K562 (cell line): ENCODE results near the gene IL27RA. TPM values are rescaled to one million over a fixed set of nuclear protein-coding genes. Genes with fewer than 3 reads are reported as not detected.

Source experiments
- CHD7 ChIP-seq: fragments of 200-600 bp; sonication (generic); IDR thresholded peaks from one replicate; pipeline ENCODE4 v1.6.1; 2012; ENCODE audit warnings: mild to moderate bottlenecking, low read depth, low read length, inconsistent platforms
- RHOXF2B ChIP-seq: fragments of 250-450 bp; sonication (Bioruptor Pico); conservative IDR thresholded peaks from 2 replicates; pipeline ENCODE4 v1.5.1; 2021
- polyA plus RNA-seq, 8 experiments: library from polyadenylated mRNA; depleted of rRNA in 4 of 8; stranded (reverse) in 5 of 8; unstranded in 3 of 8; fragments of >200 nt; fragmentation: Nextera tagmentation in 2 of 8; fragmentation: Illumina TruSeq in 1 of 8; extraction: Ambion mirVana in 2 of 8; extraction: Trizol in 1 of 8; gene quantifications; 2 replicates each; pipeline versions ENCODE4 v1.2.1 to v1.2.3, GENCODE V29; 2011 to 2014; ENCODE audit warnings: inconsistent platforms in 1 of 8, missing spikeins in 1 of 8
- total RNA-seq, 7 experiments: library from RNA; depleted of rRNA in 6 of 7; stranded (reverse); fragments of >200 nt in 6 of 7; fragmentation: Illumina TruSeq in 2 of 7; extraction: Trizol in 2 of 7; gene quantifications; 2 replicates each; pipeline versions ENCODE4 v1.2.1 to v1.2.3, GENCODE V29; 2011 to 2021; ENCODE audit warnings: low replicate concordance in 1 of 7
- TF ChIP-seq, protein P1 (sequence below), 2 experiments: fragments of 450-650 bp in 1 of 2; sonication (generic) in 1 of 2; formaldehyde crosslinking in 1 of 2; IDR thresholded peaks; 2 replicates each; pipeline versions ENCODE4 v1.7.1 to v1.9.0; 2016 to 2022; ENCODE audit warnings: inconsistent platforms in 1 of 2, mild to moderate bottlenecking in 1 of 2, missing genetic modification reagents in 1 of 2
- TF ChIP-seq, protein P2 (sequence below): fragments of 450-650 bp; formaldehyde crosslinking; IDR thresholded peaks from 2 replicates; pipeline ENCODE4 v1.4.0; 2022; ENCODE audit warnings: missing genetic modification characterization

IL27RA gene
- total and polyA plus RNA-seq, 9 of the 15 experiments (the other 6 are each of a cell fraction or from before 2014, with no cell fraction given): 1.9 to 15.9 (median 12.0) TPM

GRCh38 chr19:14085309-14085995 lies 53.9 kb downstream of the IL27RA start, which contains the start of gene C19orf67 (continued):
- TF ChIP-seq CHD7 (no peak), RHOXF2B (no peak)
- TF ChIP-seq, protein P1, sequence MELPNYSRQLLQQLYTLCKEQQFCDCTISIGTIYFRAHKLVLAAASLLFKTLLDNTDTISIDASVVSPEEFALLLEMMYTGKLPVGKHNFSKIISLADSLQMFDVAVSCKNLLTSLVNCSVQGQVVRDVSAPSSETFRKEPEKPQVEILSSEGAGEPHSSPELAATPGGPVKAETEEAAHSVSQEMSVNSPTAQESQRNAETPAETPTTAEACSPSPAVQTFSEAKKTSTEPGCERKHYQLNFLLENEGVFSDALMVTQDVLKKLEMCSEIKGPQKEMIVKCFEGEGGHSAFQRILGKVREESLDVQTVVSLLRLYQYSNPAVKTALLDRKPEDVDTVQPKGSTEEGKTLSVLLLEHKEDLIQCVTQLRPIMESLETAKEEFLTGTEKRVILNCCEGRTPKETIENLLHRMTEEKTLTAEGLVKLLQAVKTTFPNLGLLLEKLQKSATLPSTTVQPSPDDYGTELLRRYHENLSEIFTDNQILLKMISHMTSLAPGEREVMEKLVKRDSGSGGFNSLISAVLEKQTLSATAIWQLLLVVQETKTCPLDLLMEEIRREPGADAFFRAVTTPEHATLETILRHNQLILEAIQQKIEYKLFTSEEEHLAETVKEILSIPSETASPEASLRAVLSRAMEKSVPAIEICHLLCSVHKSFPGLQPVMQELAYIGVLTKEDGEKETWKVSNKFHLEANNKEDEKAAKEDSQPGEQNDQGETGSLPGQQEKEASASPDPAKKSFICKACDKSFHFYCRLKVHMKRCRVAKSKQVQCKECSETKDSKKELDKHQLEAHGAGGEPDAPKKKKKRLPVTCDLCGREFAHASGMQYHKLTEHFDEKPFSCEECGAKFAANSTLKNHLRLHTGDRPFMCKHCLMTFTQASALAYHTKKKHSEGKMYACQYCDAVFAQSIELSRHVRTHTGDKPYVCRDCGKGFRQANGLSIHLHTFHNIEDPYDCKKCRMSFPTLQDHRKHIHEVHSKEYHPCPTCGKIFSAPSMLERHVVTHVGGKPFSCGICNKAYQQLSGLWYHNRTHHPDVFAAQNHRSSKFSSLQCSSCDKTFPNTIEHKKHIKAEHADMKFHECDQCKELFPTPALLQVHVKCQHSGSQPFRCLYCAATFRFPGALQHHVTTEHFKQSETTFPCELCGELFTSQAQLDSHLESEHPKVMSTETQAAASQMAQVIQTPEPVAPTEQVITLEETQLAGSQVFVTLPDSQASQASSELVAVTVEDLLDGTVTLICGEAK (IDR thresholded peaks at IDR 0.05): no peak
- TF ChIP-seq, protein P1 (CRISPR knock-in tag; IDR thresholded peaks at IDR 0.05): no peak
- TF ChIP-seq, protein P2, sequence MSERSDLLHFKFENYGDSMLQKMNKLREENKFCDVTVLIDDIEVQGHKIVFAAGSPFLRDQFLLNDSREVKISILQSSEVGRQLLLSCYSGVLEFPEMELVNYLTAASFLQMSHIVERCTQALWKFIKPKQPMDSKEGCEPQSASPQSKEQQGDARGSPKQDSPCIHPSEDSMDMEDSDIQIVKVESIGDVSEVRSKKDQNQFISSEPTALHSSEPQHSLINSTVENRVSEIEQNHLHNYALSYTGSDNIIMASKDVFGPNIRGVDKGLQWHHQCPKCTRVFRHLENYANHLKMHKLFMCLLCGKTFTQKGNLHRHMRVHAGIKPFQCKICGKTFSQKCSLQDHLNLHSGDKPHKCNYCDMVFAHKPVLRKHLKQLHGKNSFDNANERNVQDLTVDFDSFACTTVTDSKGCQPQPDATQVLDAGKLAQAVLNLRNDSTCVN: no peak
